ENCODE measurements around the gene NTNG2.

- TF ChIP-seq, protein P1, sequence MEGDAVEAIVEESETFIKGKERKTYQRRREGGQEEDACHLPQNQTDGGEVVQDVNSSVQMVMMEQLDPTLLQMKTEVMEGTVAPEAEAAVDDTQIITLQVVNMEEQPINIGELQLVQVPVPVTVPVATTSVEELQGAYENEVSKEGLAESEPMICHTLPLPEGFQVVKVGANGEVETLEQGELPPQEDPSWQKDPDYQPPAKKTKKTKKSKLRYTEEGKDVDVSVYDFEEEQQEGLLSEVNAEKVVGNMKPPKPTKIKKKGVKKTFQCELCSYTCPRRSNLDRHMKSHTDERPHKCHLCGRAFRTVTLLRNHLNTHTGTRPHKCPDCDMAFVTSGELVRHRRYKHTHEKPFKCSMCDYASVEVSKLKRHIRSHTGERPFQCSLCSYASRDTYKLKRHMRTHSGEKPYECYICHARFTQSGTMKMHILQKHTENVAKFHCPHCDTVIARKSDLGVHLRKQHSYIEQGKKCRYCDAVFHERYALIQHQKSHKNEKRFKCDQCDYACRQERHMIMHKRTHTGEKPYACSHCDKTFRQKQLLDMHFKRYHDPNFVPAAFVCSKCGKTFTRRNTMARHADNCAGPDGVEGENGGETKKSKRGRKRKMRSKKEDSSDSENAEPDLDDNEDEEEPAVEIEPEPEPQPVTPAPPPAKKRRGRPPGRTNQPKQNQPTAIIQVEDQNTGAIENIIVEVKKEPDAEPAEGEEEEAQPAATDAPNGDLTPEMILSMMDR (IDR thresholded peaks at IDR 0.05), result no peak
- TF ChIP-seq POLR2A (IDR thresholded peaks at IDR 0.05), result no peak
Measured at GRCh38 chr9:132192728-132193127, 30.9 kb downstream of the NTNG2 start.
